Smooth muscle cell (in vitro differentiated cells): ENCODE measurements around the gene TTC32. TPM values are rescaled to one million over a fixed set of nuclear protein-coding genes. Genes with fewer than 3 reads are reported as not detected.

Experiments used
- DNase-seq: peaks from one replicate; lab custom pipeline; 2025; ENCODE audit not compliant: unreplicated experiment; lab: John Stamatoyannopoulos, UW
- H2AFZ ChIP-seq: fragments of 200-600 bp; sonication (generic); 2 replicates; pipeline ENCODE4 v1.6.0; 2016; ENCODE audit warnings: antibody characterized with exemption, low read depth, mild to moderate bottlenecking
- H3F3A ChIP-seq: fragments of 200-600 bp; sonication (generic); 2 replicates; pipeline ENCODE4 v1.6.0; 2017; ENCODE audit warnings: antibody characterized with exemption, low read depth
- H3K27ac ChIP-seq: fragments of 200-600 bp; sonication (generic); 2 replicates; pipeline ENCODE4 v1.5.1; 2016; ENCODE audit warnings: low read depth, mild to moderate bottlenecking
- H3K27me3 ChIP-seq: fragments of 200-600 bp; sonication (generic); 2 replicates; pipeline ENCODE4 v1.6.1; 2016; ENCODE audit warnings: low read depth, mild to moderate bottlenecking
- H3K36me3 ChIP-seq: fragments of 200-600 bp; sonication (generic); 2 replicates; pipeline ENCODE4 v1.5.1; 2016; ENCODE audit warnings: low read depth
- H3K4me1 ChIP-seq: fragments of 200-600 bp; sonication (generic); 2 replicates; pipeline ENCODE4 v1.5.1; 2016; ENCODE audit warnings: low read depth
- H3K4me2 ChIP-seq: fragments of 200-600 bp; sonication (generic); 2 replicates; pipeline ENCODE4 v1.6.0; 2016; ENCODE audit warnings: mild to moderate bottlenecking
- H3K4me3 ChIP-seq: fragments of 200-600 bp; sonication (generic); 2 replicates; pipeline ENCODE4 v1.5.1; 2016; ENCODE audit warnings: mild to moderate bottlenecking
- H3K79me2 ChIP-seq: fragments of 200-600 bp; sonication (generic); 2 replicates; pipeline ENCODE4 v1.6.0; 2016; ENCODE audit warnings: low read depth, mild to moderate bottlenecking
- H3K9ac ChIP-seq: fragments of 200-600 bp; sonication (generic); 2 replicates; pipeline ENCODE4 v1.6.0; 2016; ENCODE audit warnings: low read depth
- H3K9me3 ChIP-seq: fragments of 200-600 bp; sonication (generic); replicated peaks from 2 replicates; pipeline ENCODE4 v1.5.1; 2016; ENCODE audit warnings: low read depth
- H4K20me1 ChIP-seq: fragments of 200-600 bp; sonication (generic); 2 replicates; pipeline ENCODE4 v1.6.0; 2016; ENCODE audit warnings: low read depth
- CTCF ChIP-seq: fragments of 200-600 bp; sonication (generic); IDR thresholded peaks from 2 replicates; pipeline ENCODE4 v1.5.1; 2017; ENCODE audit warnings: borderline replicate concordance, mild to moderate bottlenecking, antibody characterized with exemption; ENCODE audit not compliant: insufficient read depth, poor library complexity, severe bottlenecking
- WGBS: methylation state at CpG from one replicate; pipeline ENCODE4 v1.1.7; 2016; ENCODE audit warnings: low lambda C conversion rate; 5-methylcytosine and 5-hydroxymethylcytosine counted together
- polyA plus RNA-seq: library from polyadenylated mRNA; unstranded; fragments of >200 nt; fragmentation: Nextera tagmentation; extraction: Ambion mirVana; gene quantifications from 2 replicates; pipeline ENCODE4 v1.2.1, GENCODE V29; 2016
- total RNA-seq: library from RNA; depleted of rRNA; stranded (reverse); fragments of >200 nt; gene quantifications from 2 replicates; pipeline ENCODE4 v1.2.3, GENCODE V29; 2014

The TTC32 gene
- total and polyA plus RNA-seq, 2 experiments from 2014 or later = 5.2 to 6.2 TPM

- no peak overlapping the region for H3K27ac ChIP-seq
- no peaks in the 10 kb centered on the region for H4K20me1 ChIP-seq
- no peaks in the 10 kb centered on the region for H3K9me3 ChIP-seq
- no peak overlapping the region for H3K4me2 ChIP-seq
- H3K27me3 ChIP-seq = no peaks in the 10 kb centered on the region
- no peak overlapping the region for H3K4me3 ChIP-seq
- no peaks in the 10 kb centered on the region for H3K4me1 ChIP-seq
- no peaks in the 10 kb centered on the region for H3K36me3 ChIP-seq
- 52% methylated on average over 2 of the region's 2 CpGs for WGBS
- DNase-seq = no peak
- no peak overlapping the region for H2AFZ ChIP-seq
- no peaks in the 10 kb centered on the region for H3K79me2 ChIP-seq
- no peak for TF ChIP-seq CTCF
- H3F3A ChIP-seq = no peaks in the 10 kb centered on the region
- H3K9ac ChIP-seq = no peak overlapping the region
Measured at GRCh38 chr2:19944205-19944845, 42.5 kb upstream of the TTC32 start.

GRCh38 chr2:19943189-19943588 is 41.4 kb upstream of the TTC32 start:
- H3F3A ChIP-seq = no peaks in the 10 kb centered on the region
- H4K20me1 ChIP-seq = no peaks in the 10 kb centered on the region
- 29% methylated on average over 1 of the region's 1 CpG for WGBS
- H3K4me3 ChIP-seq = no peak overlapping the region
- no peaks in the 10 kb centered on the region for H3K9me3 ChIP-seq
- DNase-seq = no peak
- no peak overlapping the region for H3K9ac ChIP-seq
- no peaks in the 10 kb centered on the region for H3K27me3 ChIP-seq
- no peaks in the 10 kb centered on the region for H3K4me1 ChIP-seq
- no peak overlapping the region for H3K27ac ChIP-seq
- H3K4me2 ChIP-seq = no peak overlapping the region
- TF ChIP-seq CTCF = no peak
- no peak overlapping the region for H2AFZ ChIP-seq
- peaks cover 3% of the 10 kb centered on the region for H3K36me3 ChIP-seq
- H3K79me2 ChIP-seq = no peaks in the 10 kb centered on the region

GRCh38 chr2:19942199-19942598 is 40.4 kb upstream of the TTC32 start:
- Histone ChIP-seq H3K36me3 (peaks cover 8% of the 10 kb centered on the region), H3K9me3 (no peaks in the 10 kb centered on the region), H3K4me1 (no peaks in the 10 kb centered on the region), H3F3A (no peaks in the 10 kb centered on the region), H3K27me3 (no peaks in the 10 kb centered on the region), H4K20me1 (no peaks in the 10 kb centered on the region), H3K9ac (no peak overlapping the region), H3K79me2 (no peaks in the 10 kb centered on the region), H3K4me3 (no peak overlapping the region), H3K27ac (no peak overlapping the region), H3K4me2 (no peak overlapping the region), H2AFZ (no peak overlapping the region)
- no peak for TF ChIP-seq CTCF
- DNase-seq = no peak

GRCh38 chr2:19937004-19937403 is 35.2 kb upstream of the TTC32 start:
- TF ChIP-seq CTCF = no peak

More at GRCh38 chr2:19937004-19937403, 35.2 kb upstream of the TTC32 start:
- Histone ChIP-seq H3F3A (no peaks in the 10 kb centered on the region), H2AFZ (no peak overlapping the region), H3K9ac (no peak overlapping the region), H3K4me3 (no peak overlapping the region), H3K4me2 (no peak overlapping the region), H4K20me1 (no peaks in the 10 kb centered on the region), H3K79me2 (no peaks in the 10 kb centered on the region), H3K27ac (no peak overlapping the region), H3K36me3 (peaks cover 8% of the 10 kb centered on the region), H3K4me1 (no peaks in the 10 kb centered on the region), H3K9me3 (no peaks in the 10 kb centered on the region), H3K27me3 (no peaks in the 10 kb centered on the region)
- 94% methylated on average over 4 of the region's 4 CpGs for WGBS
- DNase-seq = no peak
